ENCODE data around the gene NR1H3. TPM values are rescaled to one million over a fixed set of nuclear protein-coding genes. Genes with fewer than 3 reads are reported as not detected.

The NR1H3 gene
- total RNA-seq, 1 donor from 2014 or later, result 92.4 TPM

- H3K36me3 ChIP-seq, result no peaks in the 10 kb centered on the region
- intact Hi-C loops (cut with DNase I), result no loop called here
- DNase-seq (ENCODE audit: low spot score in 2 of 2), result no peak
- TF ChIP-seq, protein P1, sequence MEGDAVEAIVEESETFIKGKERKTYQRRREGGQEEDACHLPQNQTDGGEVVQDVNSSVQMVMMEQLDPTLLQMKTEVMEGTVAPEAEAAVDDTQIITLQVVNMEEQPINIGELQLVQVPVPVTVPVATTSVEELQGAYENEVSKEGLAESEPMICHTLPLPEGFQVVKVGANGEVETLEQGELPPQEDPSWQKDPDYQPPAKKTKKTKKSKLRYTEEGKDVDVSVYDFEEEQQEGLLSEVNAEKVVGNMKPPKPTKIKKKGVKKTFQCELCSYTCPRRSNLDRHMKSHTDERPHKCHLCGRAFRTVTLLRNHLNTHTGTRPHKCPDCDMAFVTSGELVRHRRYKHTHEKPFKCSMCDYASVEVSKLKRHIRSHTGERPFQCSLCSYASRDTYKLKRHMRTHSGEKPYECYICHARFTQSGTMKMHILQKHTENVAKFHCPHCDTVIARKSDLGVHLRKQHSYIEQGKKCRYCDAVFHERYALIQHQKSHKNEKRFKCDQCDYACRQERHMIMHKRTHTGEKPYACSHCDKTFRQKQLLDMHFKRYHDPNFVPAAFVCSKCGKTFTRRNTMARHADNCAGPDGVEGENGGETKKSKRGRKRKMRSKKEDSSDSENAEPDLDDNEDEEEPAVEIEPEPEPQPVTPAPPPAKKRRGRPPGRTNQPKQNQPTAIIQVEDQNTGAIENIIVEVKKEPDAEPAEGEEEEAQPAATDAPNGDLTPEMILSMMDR (IDR thresholded peaks at IDR 0.05), result no peak
- no peaks in the 10 kb centered on the region for H3K27me3 ChIP-seq
- no peak overlapping the region for H3K4me3 ChIP-seq
- no peaks in the 10 kb centered on the region for H3K9me3 ChIP-seq
- no peak overlapping the region for H3K27ac ChIP-seq
- peaks cover 6 to 7% of the 10 kb centered on the region in 2 donors for H3K4me1 ChIP-seq
Measured at GRCh38 chr11:47264521-47264920, 6.7 kb downstream of the NR1H3 start.

- Histone ChIP-seq H3K36me3 (no peaks in the 10 kb centered on the region), H3K4me1 (peaks cover 10 to 19% of the 10 kb centered on the region in 2 donors), H3K4me3 (no peak overlapping the region), H3K27ac (peak overlapping the region in 1 of 2 donors; percentile 86), H3K27me3 (no peaks in the 10 kb centered on the region), H3K9me3 (no peaks in the 10 kb centered on the region)
- intact Hi-C loops (cut with DNase I), result no loop called here
- TF ChIP-seq, protein P1 (IDR thresholded peaks at IDR 0.05), result no peak
- DNase-seq (ENCODE audit: low spot score in 2 of 2), result no peak
Measured at GRCh38 chr11:47267876-47268275, 10.1 kb downstream of the NR1H3 start.

- peak overlapping the region; percentile 81 to 90 for H3K4me3 ChIP-seq
Measured at GRCh38 chr11:47268448-47269001, 10.7 kb downstream of the NR1H3 start.

GRCh38 chr11:47269002-47269828 lies 11.4 kb downstream of the NR1H3 start:
- intact Hi-C loops (cut with DNase I), result loop anchor here (1.0 kb wide), 4 partner anchors 21 to 139 kb away; partner anchors contain the start of genes ACP2, DDB2 and SLC39A13
- Histone ChIP-seq H3K4me3 (peak overlapping the region; percentile 81 to 90), H3K27ac (peak overlapping the region; percentile 86 to 95), H3K4me1 (peaks cover 10 to 19% of the 10 kb centered on the region in 2 donors), H3K27me3 (no peaks in the 10 kb centered on the region), H3K9me3 (no peaks in the 10 kb centered on the region), H3K36me3 (peaks cover 0 to 2% of the 10 kb centered on the region in 2 donors)
- peak; percentile 67 to 94 for DNase-seq (ENCODE audit: low spot score in 2 of 2)
- TF ChIP-seq, protein P1 (IDR thresholded peaks at IDR 0.05), result peak in 2 of 3 experiments; percentile 12 to 15

More at GRCh38 chr11:47268448-47269001, 10.7 kb downstream of the NR1H3 start:
- no peaks in the 10 kb centered on the region for H3K9me3 ChIP-seq
- H3K4me1 ChIP-seq, result peaks cover 10 to 19% of the 10 kb centered on the region in 2 donors
- no peak for DNase-seq (ENCODE audit: low spot score in 2 of 2)
- no peaks in the 10 kb centered on the region for H3K36me3 ChIP-seq
- intact Hi-C loops (cut with DNase I), result loop anchor here (1.0 kb wide), 4 partner anchors 20 to 140 kb away; partner anchors contain the start of genes ACP2, DDB2 and SLC39A13
- H3K27ac ChIP-seq, result peak overlapping the region; percentile 86 to 95
- H3K27me3 ChIP-seq, result no peaks in the 10 kb centered on the region
- TF ChIP-seq, protein P1 (IDR thresholded peaks at IDR 0.05), result no peak

- H3K9me3 ChIP-seq, result no peaks in the 10 kb centered on the region
- H3K4me1 ChIP-seq, result peaks cover 10 to 19% of the 10 kb centered on the region in 2 donors
- H3K27ac ChIP-seq, result peak within 1 kb of the TSS; percentile 86 to 95
- DNase-seq (ENCODE audit: low spot score in 2 of 2), result peak; percentile 47 to 90
- TF ChIP-seq, protein P1 (IDR thresholded peaks at IDR 0.05), result no peak
- H3K4me3 ChIP-seq, result peak within 1 kb of the TSS; percentile 81 to 90
- no peaks in the 10 kb centered on the region for H3K27me3 ChIP-seq
- peaks cover 3 to 8% of the 10 kb centered on the region in 2 donors for H3K36me3 ChIP-seq
- intact Hi-C loops (cut with DNase I), result loop anchor here (1.0 kb wide), 4 partner anchors 22 to 138 kb away; partner anchors contain the start of genes ACP2, DDB2 and SLC39A13
Measured at GRCh38 chr11:47269829-47270305, 12.1 kb downstream of the NR1H3 start, which contains the start of gene MADD. TSS of gene MADD (plus strand) at chr11:47270133.
